Ishikawa (cell line): Measurements from ENCODE around the gene PTPRN2.

Experiments
- CEBPB ChIP-seq: IDR thresholded peaks from 2 replicates; pipeline ENCODE4 v1.6.1; 2012
- CREB1 ChIP-seq: IDR thresholded peaks from 2 replicates; pipeline ENCODE4 v1.6.1; 2012; ENCODE audit warnings: low read depth
- EGR1 ChIP-seq: IDR thresholded peaks from 2 replicates; pipeline ENCODE4 v1.6.1; 2012
- EP300 ChIP-seq: IDR thresholded peaks from 2 replicates; pipeline ENCODE4 v1.6.1; 2012; ENCODE audit warnings: borderline replicate concordance
- FOXM1 ChIP-seq: IDR thresholded peaks from 2 replicates; pipeline ENCODE4 v1.6.1; 2012; ENCODE audit warnings: low read depth, borderline replicate concordance
- NFIC ChIP-seq: IDR thresholded peaks from 2 replicates; pipeline ENCODE4 v1.6.1; 2012
- RAD21 ChIP-seq: IDR thresholded peaks from 2 replicates; pipeline ENCODE4 v1.6.1; 2012; ENCODE audit warnings: low read depth
- TAF1 ChIP-seq: IDR thresholded peaks from 2 replicates; pipeline ENCODE4 v1.6.1; 2012; ENCODE audit warnings: low read depth, mild to moderate bottlenecking
- TCF12 ChIP-seq: IDR thresholded peaks from 2 replicates; pipeline ENCODE4 v1.6.1; 2012; ENCODE audit warnings: low read depth
- TEAD4 ChIP-seq: IDR thresholded peaks from 2 replicates; pipeline ENCODE4 v1.6.1; 2012
- YY1 ChIP-seq: IDR thresholded peaks from 2 replicates; pipeline ENCODE4 v1.6.1; 2012; ENCODE audit warnings: low read depth
- ZBTB7A ChIP-seq: IDR thresholded peaks from 2 replicates; pipeline ENCODE4 v1.6.1; 2012; ENCODE audit warnings: low read depth
- TF ChIP-seq, protein P1 (sequence below): IDR thresholded peaks from 2 replicates; pipeline ENCODE4 v1.6.1; 2012
- TF ChIP-seq, protein P2 (sequence below): IDR thresholded peaks from 2 replicates; pipeline ENCODE4 v1.6.1; 2012
- TF ChIP-seq, protein P3 (sequence below): IDR thresholded peaks from 2 replicates; pipeline ENCODE4 v1.6.1; 2012; ENCODE audit warnings: low read depth, mild to moderate bottlenecking

PTPRN2 gene

DNA sequence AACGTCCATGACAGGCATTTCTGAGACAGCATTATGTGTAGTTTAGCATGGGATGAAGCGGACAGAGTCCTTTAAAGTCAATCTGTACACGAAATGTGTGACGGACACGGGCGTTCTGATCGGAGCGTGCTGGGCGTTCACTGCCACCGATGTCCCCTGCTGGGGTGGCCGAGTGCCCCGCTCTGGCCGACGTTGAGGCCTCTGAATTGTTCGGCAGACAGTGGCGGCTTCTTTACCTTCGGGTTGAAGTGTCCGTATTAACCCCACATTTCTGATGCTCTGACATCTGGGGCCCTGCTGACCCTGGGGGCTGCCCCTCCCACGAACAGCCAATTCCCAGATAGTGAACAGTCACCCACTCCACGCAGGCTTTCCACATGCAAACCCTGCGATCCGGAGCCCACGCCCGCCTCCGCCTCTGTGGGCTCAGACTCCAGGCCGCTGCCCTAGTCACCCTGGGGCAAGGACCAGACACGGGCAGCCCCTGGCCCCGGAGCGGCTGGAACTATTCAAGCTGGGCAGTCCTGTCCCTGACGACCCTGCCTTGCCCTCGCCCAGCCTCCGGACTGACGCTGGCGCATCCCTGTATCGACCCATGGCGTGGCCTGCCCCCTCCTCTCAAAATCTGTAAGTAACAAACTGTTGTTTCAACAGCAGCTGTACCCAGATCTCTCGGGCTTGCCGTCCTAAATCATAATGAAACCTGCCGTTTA, 445.7 kb downstream of the PTPRN2 start:
- no peak for TF ChIP-seq CEBPB
- TF ChIP-seq, protein P1, sequence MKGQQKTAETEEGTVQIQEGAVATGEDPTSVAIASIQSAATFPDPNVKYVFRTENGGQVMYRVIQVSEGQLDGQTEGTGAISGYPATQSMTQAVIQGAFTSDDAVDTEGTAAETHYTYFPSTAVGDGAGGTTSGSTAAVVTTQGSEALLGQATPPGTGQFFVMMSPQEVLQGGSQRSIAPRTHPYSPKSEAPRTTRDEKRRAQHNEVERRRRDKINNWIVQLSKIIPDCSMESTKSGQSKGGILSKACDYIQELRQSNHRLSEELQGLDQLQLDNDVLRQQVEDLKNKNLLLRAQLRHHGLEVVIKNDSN, result no peak
- TF ChIP-seq NFIC, result no peak
- TF ChIP-seq, protein P2, sequence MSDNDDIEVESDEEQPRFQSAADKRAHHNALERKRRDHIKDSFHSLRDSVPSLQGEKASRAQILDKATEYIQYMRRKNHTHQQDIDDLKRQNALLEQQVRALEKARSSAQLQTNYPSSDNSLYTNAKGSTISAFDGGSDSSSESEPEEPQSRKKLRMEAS, result no peak
- TF ChIP-seq EGR1, result no peak
- no peak for TF ChIP-seq TEAD4
- TF ChIP-seq, protein P3, sequence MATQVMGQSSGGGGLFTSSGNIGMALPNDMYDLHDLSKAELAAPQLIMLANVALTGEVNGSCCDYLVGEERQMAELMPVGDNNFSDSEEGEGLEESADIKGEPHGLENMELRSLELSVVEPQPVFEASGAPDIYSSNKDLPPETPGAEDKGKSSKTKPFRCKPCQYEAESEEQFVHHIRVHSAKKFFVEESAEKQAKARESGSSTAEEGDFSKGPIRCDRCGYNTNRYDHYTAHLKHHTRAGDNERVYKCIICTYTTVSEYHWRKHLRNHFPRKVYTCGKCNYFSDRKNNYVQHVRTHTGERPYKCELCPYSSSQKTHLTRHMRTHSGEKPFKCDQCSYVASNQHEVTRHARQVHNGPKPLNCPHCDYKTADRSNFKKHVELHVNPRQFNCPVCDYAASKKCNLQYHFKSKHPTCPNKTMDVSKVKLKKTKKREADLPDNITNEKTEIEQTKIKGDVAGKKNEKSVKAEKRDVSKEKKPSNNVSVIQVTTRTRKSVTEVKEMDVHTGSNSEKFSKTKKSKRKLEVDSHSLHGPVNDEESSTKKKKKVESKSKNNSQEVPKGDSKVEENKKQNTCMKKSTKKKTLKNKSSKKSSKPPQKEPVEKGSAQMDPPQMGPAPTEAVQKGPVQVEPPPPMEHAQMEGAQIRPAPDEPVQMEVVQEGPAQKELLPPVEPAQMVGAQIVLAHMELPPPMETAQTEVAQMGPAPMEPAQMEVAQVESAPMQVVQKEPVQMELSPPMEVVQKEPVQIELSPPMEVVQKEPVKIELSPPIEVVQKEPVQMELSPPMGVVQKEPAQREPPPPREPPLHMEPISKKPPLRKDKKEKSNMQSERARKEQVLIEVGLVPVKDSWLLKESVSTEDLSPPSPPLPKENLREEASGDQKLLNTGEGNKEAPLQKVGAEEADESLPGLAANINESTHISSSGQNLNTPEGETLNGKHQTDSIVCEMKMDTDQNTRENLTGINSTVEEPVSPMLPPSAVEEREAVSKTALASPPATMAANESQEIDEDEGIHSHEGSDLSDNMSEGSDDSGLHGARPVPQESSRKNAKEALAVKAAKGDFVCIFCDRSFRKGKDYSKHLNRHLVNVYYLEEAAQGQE, result no peak
- TF ChIP-seq EP300, result no peak
- no peak for TF ChIP-seq FOXM1
- no peak for TF ChIP-seq TCF12
- TF ChIP-seq ZBTB7A, result no peak
- TF ChIP-seq RAD21, result no peak
- TF ChIP-seq TAF1, result no peak
- no peak for TF ChIP-seq CREB1
- no peak for TF ChIP-seq YY1

DNA sequence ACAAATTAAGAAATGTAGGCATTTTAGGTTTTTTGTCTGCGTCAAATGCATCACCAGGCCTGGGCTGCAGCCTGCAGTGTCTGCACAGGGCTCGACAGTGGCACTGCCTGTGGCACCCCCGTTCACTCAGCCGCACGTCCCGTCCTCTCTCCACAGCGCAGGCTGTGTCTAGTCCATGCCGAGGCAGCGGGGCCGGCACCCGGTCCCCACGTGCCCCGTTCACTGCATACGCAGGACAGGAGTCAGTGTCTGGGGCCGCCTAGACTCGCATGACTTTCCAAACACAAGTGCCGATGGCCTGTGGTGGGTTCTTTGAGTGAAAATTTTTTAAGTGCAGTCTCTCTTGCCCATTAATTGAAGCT, 446.4 kb downstream of the PTPRN2 start:
- no peak for TF ChIP-seq RAD21
- TF ChIP-seq, protein P3, result no peak
- TF ChIP-seq TCF12, result no peak
- no peak for TF ChIP-seq NFIC
- no peak for TF ChIP-seq CEBPB
- TF ChIP-seq YY1, result no peak
- no peak for TF ChIP-seq EP300
- TF ChIP-seq ZBTB7A, result no peak
- TF ChIP-seq, protein P2, result no peak
- TF ChIP-seq TAF1, result no peak
- TF ChIP-seq TEAD4, result no peak
- TF ChIP-seq EGR1, result no peak
- no peak for TF ChIP-seq FOXM1
- TF ChIP-seq CREB1, result no peak

DNA sequence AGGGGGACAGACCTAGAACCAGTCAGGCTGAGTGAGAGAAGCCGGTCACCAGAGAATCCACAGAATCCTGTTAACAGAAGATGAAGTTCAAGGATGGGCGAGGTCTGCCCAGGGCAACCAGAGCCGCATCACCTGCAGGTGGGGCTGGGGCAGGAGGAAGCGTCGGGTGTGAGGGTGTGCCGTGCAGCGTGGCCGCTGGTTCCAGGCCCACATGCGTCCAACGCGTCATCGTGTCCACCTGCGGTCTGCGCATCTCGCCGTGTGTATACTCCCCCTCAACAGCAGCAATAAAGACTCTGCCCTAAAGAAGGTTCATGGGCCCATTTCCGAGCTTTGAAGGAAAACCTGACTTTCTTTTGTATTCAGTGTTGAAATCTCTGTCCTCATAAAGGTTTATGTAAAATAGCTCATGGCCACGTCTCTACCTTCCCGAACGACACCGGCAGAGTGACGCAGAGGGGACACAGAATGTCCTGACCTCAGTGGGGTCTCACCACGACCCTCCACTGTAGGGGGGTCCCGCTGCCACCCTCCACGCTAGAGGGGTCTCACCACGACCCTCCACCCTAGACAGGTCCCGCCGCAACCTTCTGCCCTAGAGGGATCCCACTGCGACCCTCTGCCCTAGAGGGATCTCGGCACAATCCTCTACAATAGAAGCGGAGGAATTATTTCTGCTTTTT, 446.9 kb downstream of the PTPRN2 start:
- TF ChIP-seq ZBTB7A (no peak), NFIC (no peak), TAF1 (no peak), EP300 (no peak)
- TF ChIP-seq, protein P3, result no peak
- TF ChIP-seq, protein P1, result no peak

DNA sequence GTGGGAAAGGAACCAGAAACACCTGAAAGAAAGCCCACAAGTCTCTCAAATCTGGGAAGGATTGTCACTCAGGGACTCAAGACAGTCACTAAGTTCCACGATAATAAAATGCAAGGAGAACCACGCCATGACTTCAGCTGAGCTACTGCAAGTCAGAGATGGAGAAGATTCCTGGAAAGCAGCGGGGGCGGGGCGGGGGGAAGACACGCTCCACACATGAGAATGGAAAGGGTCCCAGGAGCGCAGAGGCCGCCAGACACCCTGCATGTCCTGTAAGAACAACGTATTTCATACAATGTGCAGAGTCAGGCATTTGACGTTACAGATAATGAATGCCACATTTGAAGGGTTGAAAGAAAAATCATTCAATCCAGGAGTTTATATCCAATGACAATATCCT, 448.1 kb downstream of the PTPRN2 start:
- TF ChIP-seq RAD21 (no peak), TCF12 (no peak), YY1 (no peak), CREB1 (no peak), TEAD4 (no peak), EGR1 (no peak), FOXM1 (no peak), EP300 (no peak), CEBPB (no peak), ZBTB7A (no peak), TAF1 (no peak), NFIC (no peak)
- TF ChIP-seq, protein P2, result no peak
- TF ChIP-seq, protein P1, result no peak
- TF ChIP-seq, protein P3, result no peak
